ENCODE measurements around the gene GMPPB.

GMPPB gene

GRCh38 chr3:49727924-49728361, 4.2 kb upstream of the GMPPB start:
- no peak for DNase-seq

- DNase-seq = no peak
Measured at GRCh38 chr3:49727154-49727923, 3.6 kb upstream of the GMPPB start.

GRCh38 chr3:49725906-49726681, 2.3 kb upstream of the GMPPB start:
- no peak for DNase-seq

- peak; percentile 47 for DNase-seq
Measured at GRCh38 chr3:49724586-49724985, 835 bp upstream of the GMPPB start.

- peak; percentile 76 for DNase-seq
Measured at GRCh38 chr3:49723296-49723627, 489 bp downstream of the GMPPB start.

GRCh38 chr3:49722896-49723295, 855 bp downstream of the GMPPB start:
- DNase-seq = no peak

- no peak for DNase-seq
Measured at GRCh38 chr3:49721896-49722781, 1.6 kb downstream of the GMPPB start.

- no peak for DNase-seq
Measured at GRCh38 chr3:49721596-49721895, 2.2 kb downstream of the GMPPB start.

GRCh38 chr3:49720855-49721595, 2.7 kb downstream of the GMPPB start:
- no peak for DNase-seq

GRCh38 chr3:49719214-49719884, 4.4 kb downstream of the GMPPB start, which contains the start of gene AMIGO3:
Gene AMIGO3 (minus strand): TSS chr3:49719684. CDS start chr3:49719465, 219 bp downstream.
- DNase-seq = peak; percentile 97

GRCh38 chr3:49718858-49719213, 4.9 kb downstream of the GMPPB start:
- peak; percentile 46 for DNase-seq

GRCh38 chr3:49717959-49718857, 5.5 kb downstream of the GMPPB start:
- DNase-seq = no peak

- DNase-seq = no peak
Measured at GRCh38 chr3:49717211-49717958, 6.4 kb downstream of the GMPPB start.

- DNase-seq = no peak
Measured at GRCh38 chr3:49716691-49717210, 7.0 kb downstream of the GMPPB start.

- DNase-seq = no peak
Measured at GRCh38 chr3:49716169-49716568, 7.6 kb downstream of the GMPPB start.

GRCh38 chr3:49715611-49716121, 8.1 kb downstream of the GMPPB start:
- no peak for DNase-seq

GRCh38 chr3:49714728-49715550, 8.8 kb downstream of the GMPPB start:
- no peak for DNase-seq

GRCh38 chr3:49713336-49714105, 10.2 kb downstream of the GMPPB start:
- DNase-seq = no peak
